ENCODE measurements around the gene CRBN.

- TF ChIP-seq CREB5 (CRISPR knock-in tag; IDR thresholded peaks at IDR 0.05; ENCODE audit: low read depth) (no peak), SNAI2 (CRISPR knock-in tag; IDR thresholded peaks at IDR 0.05) (no peak), OSR1 (CRISPR knock-in tag; IDR thresholded peaks at IDR 0.05) (no peak), ZFP3 (CRISPR knock-in tag; IDR thresholded peaks at IDR 0.05) (no peak), TOX (CRISPR knock-in tag; IDR thresholded peaks at IDR 0.05; ENCODE audit: borderline replicate concordance) (no peak), GLIS3 (CRISPR knock-in tag; IDR thresholded peaks at IDR 0.05) (no peak), PATZ1 (CRISPR knock-in tag; IDR thresholded peaks at IDR 0.05; ENCODE audit: borderline replicate concordance) (no peak), ZNF8 (CRISPR knock-in tag; IDR thresholded peaks at IDR 0.05) (no peak), RARB (CRISPR knock-in tag; IDR thresholded peaks at IDR 0.05) (no peak), ZNF70 (CRISPR knock-in tag; IDR thresholded peaks at IDR 0.05) (no peak)
Observed at GRCh38 chr3:3145831-3146230, 33.7 kb downstream of the CRBN start.
